ENCODE measurements around the gene CFAP61.
"Not testable (repeated sequence)": the region's sequence is repeated elsewhere in the genome, so short reads cannot be mapped to it uniquely, and the experiment has no call there.

Gene CFAP61

DNA sequence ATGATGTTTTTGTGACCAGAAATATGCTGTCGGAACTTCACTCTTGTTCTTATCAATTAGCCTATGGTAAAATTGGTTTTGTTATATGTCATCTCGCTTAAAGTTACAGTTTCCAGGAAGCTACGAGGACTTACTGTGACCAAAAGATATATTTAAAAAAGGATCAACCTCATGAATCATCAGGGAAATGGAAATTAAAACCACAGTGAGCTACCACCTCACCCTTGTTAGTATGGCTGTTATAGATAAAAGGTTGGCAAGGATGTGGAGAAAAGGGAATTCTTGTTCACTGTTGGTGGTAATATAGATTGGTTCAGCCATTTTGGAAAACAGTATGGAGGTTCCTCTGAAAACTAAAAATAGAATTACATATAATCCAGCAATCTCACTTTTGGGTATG lies 301.2 kb downstream of the CFAP61 start:
- TF ChIP-seq, protein P1, sequence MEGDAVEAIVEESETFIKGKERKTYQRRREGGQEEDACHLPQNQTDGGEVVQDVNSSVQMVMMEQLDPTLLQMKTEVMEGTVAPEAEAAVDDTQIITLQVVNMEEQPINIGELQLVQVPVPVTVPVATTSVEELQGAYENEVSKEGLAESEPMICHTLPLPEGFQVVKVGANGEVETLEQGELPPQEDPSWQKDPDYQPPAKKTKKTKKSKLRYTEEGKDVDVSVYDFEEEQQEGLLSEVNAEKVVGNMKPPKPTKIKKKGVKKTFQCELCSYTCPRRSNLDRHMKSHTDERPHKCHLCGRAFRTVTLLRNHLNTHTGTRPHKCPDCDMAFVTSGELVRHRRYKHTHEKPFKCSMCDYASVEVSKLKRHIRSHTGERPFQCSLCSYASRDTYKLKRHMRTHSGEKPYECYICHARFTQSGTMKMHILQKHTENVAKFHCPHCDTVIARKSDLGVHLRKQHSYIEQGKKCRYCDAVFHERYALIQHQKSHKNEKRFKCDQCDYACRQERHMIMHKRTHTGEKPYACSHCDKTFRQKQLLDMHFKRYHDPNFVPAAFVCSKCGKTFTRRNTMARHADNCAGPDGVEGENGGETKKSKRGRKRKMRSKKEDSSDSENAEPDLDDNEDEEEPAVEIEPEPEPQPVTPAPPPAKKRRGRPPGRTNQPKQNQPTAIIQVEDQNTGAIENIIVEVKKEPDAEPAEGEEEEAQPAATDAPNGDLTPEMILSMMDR (IDR thresholded peaks at IDR 0.05; ENCODE audit: borderline replicate concordance, control extremely low read depth, extremely low read depth, insufficient read depth, missing control alignments): no peak
- no peak for DNase-seq (ENCODE audit: low spot score)
- in situ Hi-C loops (cut with MboI; ENCODE audit: low sequenced_read_pairs, unreplicated experiment): loop anchor here (25.0 kb wide), 1 partner anchor 1159 kb away; the partner anchor contains the start of gene NKX2-2

DNA sequence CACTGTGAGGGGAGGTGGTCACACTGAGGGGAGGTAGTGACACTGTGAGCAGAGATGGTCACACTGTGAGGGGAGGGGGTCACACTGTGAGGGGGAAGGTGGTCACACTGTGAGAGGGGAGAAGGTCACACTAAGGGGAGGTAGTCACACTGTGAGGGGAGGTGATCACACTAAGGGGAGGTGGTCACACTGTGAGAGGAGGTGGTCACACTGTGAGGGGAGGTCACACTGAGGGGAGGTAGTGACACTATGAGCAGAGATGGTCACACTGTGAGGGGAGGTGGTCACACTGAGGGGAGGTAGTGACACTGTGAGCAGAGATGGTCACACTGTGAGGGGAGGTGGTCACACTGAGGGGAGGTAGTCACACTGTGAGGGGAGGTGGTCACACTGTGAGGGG lies 303.2 kb downstream of the CFAP61 start:
- not testable (repeated sequence) for DNase-seq (ENCODE audit: low spot score)
- in situ Hi-C loops (cut with MboI; ENCODE audit: low sequenced_read_pairs, unreplicated experiment): loop anchor here (25.0 kb wide), 1 partner anchor 1157 kb away; the partner anchor contains the start of gene NKX2-2

DNA sequence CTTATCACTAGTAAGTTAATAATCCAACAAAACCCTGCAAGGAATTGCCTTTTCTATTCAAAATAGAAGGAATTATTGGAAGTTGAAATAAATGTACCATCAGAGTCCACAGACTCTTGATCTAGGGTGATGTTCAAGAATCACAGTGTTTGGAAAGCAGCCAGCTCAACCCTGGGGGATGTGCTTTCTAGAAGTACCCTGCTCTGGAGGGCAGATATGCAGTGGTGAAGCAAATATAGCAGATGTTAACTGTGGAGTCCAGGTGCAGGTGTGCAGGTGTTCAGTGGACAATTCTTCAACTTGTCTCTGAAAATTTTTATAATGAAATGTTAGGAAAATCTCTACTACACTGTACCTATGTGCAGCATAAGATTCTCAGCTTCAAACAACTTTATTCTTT lies 306.5 kb downstream of the CFAP61 start:
- DNase-seq (ENCODE audit: low spot score): no peak
- in situ Hi-C loops (cut with MboI; ENCODE audit: low sequenced_read_pairs, unreplicated experiment): loop anchor here (25.0 kb wide), 1 partner anchor 1154 kb away; the partner anchor contains the start of gene NKX2-2
- TF ChIP-seq, protein P1 (IDR thresholded peaks at IDR 0.05; ENCODE audit: borderline replicate concordance, control extremely low read depth, extremely low read depth, insufficient read depth, missing control alignments): no peak

DNA sequence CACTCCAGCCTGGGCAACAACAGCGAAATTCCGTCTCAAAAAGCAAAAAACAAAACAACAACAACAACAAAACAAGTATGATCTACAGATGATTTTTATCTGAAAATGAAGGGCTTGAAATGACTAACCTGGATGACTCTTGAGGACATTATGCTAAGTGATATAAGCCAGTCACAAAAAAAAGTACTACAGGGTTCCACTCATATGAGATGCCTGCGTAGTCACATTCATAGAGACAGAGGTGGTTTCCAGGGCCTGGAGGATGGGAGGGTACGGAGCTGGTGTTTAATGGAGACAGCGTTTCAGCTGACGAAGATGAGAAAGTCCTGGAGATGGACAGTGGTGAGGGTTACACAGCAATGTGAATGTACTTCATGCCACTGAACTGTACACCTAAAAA lies 307.3 kb downstream of the CFAP61 start:
- in situ Hi-C loops (cut with MboI; ENCODE audit: low sequenced_read_pairs, unreplicated experiment): loop anchor here (10.0 to 25.0 kb wide), 2 partner anchors 205 to 1153 kb away; partner anchors contain the start of gene NKX2-2
- TF ChIP-seq, protein P1 (IDR thresholded peaks at IDR 0.05; ENCODE audit: borderline replicate concordance, control extremely low read depth, extremely low read depth, insufficient read depth, missing control alignments): no peak
- no peak for DNase-seq (ENCODE audit: low spot score)

DNA sequence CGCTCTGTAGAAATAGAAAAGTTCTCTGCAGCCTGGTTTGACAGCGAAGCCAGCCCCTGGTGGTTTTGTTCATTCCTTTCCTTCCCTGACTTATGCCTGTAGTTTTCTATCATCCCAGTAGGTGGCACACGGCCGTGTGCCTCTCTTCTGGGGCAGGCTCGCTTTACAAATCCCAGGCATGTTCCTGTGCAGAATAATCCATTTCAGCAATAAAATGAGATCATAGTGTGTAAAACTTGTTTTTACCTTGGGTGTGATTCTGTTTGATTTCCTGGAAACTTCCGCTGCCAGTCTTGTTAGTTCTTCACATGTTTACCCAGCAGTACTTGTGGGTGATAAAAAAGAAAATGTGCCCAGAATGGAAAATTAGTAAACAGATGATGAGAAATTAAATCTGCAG lies 308.1 kb downstream of the CFAP61 start:
- peak; percentile 64 for DNase-seq (ENCODE audit: low spot score)
- in situ Hi-C loops (cut with MboI; ENCODE audit: low sequenced_read_pairs, unreplicated experiment): loop anchor here (10.0 to 25.0 kb wide), 2 partner anchors 204 to 1152 kb away; partner anchors contain the start of gene NKX2-2
- TF ChIP-seq, protein P1 (IDR thresholded peaks at IDR 0.05; ENCODE audit: borderline replicate concordance, control extremely low read depth, extremely low read depth, insufficient read depth, missing control alignments): peak; percentile 60

DNA sequence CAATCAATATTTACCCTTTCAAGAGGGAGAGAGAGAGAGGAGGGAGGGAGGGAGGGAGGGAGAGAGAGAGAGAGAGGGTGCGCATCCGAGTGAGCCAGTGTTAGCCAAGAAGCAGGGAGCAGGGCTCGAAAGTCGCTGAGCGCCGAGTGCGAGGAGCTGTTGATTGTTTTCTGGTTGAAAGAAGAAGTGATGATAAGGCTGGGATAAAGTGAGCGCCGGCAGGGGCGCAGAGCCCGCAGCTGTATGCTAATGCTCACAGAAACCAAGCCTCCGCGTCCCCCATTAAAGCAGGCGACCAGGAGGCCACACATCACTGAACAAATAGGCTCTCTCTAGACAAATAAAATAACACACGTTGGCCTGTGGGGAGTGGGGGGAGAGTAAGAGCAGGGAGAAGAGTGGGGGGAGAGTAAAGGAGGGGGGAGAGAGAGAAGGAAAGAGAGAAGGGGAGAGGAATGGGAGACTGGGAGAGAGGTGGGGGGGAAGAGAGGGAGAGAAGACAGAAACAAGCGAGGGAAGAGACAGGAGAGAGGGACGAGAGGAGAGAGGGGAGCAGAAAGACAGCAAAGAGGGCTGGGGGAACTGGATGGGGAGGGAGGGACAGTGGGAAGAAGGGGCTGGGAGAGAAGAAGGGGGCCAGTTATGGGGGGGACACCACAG lies 310.6 kb downstream of the CFAP61 start:
- peak; percentile 56 for DNase-seq (ENCODE audit: low spot score)
- in situ Hi-C loops (cut with MboI; ENCODE audit: low sequenced_read_pairs, unreplicated experiment): loop anchor here (10.0 to 25.0 kb wide), 2 partner anchors 202 to 1149 kb away; partner anchors contain the start of gene NKX2-2
- TF ChIP-seq, protein P1 (IDR thresholded peaks at IDR 0.05; ENCODE audit: borderline replicate concordance, control extremely low read depth, extremely low read depth, insufficient read depth, missing control alignments): no peak

DNA sequence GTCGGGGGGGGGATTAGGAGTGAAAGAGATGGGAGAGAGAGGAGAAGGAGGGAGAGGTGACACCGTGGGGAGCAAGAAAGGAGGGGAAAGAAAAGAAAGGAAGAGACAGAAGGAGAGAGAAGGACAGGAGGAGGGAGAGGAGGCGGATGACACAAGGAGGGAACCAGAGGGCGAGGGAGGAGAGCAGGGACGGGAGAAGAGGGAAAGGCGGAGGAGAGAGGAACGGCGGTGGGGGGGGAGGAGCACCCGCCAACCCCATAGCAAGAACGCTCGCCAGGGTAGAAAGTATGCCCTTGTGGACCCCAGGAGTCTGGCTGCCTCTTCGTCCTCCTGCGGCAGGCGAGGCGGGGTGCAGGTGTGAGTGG lies 311.1 kb downstream of the CFAP61 start:
- in situ Hi-C loops (cut with MboI; ENCODE audit: low sequenced_read_pairs, unreplicated experiment): loop anchor here (10.0 to 25.0 kb wide), 2 partner anchors 201 to 1149 kb away; partner anchors contain the start of gene NKX2-2
- DNase-seq (ENCODE audit: low spot score): no peak
- TF ChIP-seq, protein P1 (IDR thresholded peaks at IDR 0.05; ENCODE audit: borderline replicate concordance, control extremely low read depth, extremely low read depth, insufficient read depth, missing control alignments): no peak
